ENCODE data around the gene DGKI. TPM values are rescaled to one million over a fixed set of nuclear protein-coding genes. Genes with fewer than 3 reads are reported as not detected.

Gene DGKI
- total RNA-seq, 1 experiment from 2014 or later, result 0.55 TPM

DNA sequence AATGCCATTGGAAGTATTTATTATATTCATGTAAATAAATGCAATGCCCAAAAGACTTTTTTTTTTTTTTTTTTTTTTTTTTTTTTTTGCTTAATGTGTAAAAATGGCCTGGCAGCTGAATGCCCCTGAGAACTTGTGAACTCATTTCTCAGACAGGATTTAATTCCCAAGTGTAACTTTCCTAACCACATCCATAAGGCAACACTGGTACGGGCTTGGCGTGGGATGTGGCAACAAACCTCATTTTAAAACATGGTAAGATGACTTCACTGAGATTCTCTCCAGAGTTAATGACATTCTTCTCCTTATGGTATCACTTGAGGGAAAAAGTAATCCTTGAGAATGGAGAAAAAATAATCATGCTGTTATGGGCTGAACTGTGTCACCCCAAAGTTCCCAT lies 150.4 kb downstream of the DGKI start:
- TF ChIP-seq, protein P1, sequence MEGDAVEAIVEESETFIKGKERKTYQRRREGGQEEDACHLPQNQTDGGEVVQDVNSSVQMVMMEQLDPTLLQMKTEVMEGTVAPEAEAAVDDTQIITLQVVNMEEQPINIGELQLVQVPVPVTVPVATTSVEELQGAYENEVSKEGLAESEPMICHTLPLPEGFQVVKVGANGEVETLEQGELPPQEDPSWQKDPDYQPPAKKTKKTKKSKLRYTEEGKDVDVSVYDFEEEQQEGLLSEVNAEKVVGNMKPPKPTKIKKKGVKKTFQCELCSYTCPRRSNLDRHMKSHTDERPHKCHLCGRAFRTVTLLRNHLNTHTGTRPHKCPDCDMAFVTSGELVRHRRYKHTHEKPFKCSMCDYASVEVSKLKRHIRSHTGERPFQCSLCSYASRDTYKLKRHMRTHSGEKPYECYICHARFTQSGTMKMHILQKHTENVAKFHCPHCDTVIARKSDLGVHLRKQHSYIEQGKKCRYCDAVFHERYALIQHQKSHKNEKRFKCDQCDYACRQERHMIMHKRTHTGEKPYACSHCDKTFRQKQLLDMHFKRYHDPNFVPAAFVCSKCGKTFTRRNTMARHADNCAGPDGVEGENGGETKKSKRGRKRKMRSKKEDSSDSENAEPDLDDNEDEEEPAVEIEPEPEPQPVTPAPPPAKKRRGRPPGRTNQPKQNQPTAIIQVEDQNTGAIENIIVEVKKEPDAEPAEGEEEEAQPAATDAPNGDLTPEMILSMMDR (conservative IDR thresholded peaks at IDR 0.05), result no peak
- no peaks in the 10 kb centered on the region for H3K4me1 Mint-ChIP-seq
- no peak overlapping the region for H3K27ac ChIP-seq (ENCODE audit: insufficient read length, low read depth, low read length)
- H3K4ac ChIP-seq (ENCODE audit: low read depth, low read length), result no peak overlapping the region
- H3K23me2 ChIP-seq (ENCODE audit: insufficient read length, low read depth, low read length, poor library complexity, severe bottlenecking), result no peaks in the 10 kb centered on the region
- H3K14ac ChIP-seq (ENCODE audit: insufficient read depth, low read length), result no peak overlapping the region
- no peak overlapping the region for H4K8ac ChIP-seq (replicated peaks; ENCODE audit: insufficient read length, low read depth, low read length)
- no CpG with 5 or more reads among the region's 2 CpGs for WGBS (ENCODE audit: extremely low coverage, insufficient read length, low lambda C conversion rate)
- no peak overlapping the region for H3K27ac Mint-ChIP-seq
- no peak overlapping the region for H2AFZ ChIP-seq (ENCODE audit: low read length)
- no peak for DNase-seq
- H3K27me3 ChIP-seq (ENCODE audit: insufficient read depth, low read length), result no peaks in the 10 kb centered on the region
- H3K56ac ChIP-seq (ENCODE audit: insufficient read length, low read depth, low read length), result no peak overlapping the region
- no peaks in the 10 kb centered on the region for H3K9me3 ChIP-seq (ENCODE audit: control insufficient read depth, low read depth, low read length)
- no peaks in the 10 kb centered on the region for H4K20me1 ChIP-seq (ENCODE audit: control insufficient read depth, insufficient read depth, insufficient read length)
- no peak overlapping the region for H2AK5ac ChIP-seq (ENCODE audit: insufficient read length, low read length)
- no peak overlapping the region for H3K18ac ChIP-seq (ENCODE audit: insufficient read length, low read depth, low read length)
- H2BK12ac ChIP-seq (ENCODE audit: insufficient read length, low read depth, low read length), result no peak overlapping the region
- no peak overlapping the region for H2BK15ac ChIP-seq (ENCODE audit: low read depth, low read length)
- no peak overlapping the region for H3T11ph ChIP-seq (ENCODE audit: low read length)
- no peaks in the 10 kb centered on the region for H3K27me3 Mint-ChIP-seq (ENCODE audit: low read depth)
- H2BK20ac ChIP-seq (ENCODE audit: low read depth, low read length, poor library complexity, severe bottlenecking), result no peak overlapping the region
- H3K4me3 Mint-ChIP-seq, result no peak overlapping the region
- no peak overlapping the region for H4K91ac ChIP-seq (ENCODE audit: insufficient read length, low read depth, low read length)
- H3K23ac ChIP-seq (ENCODE audit: insufficient read length, low read depth, low read length), result no peak overlapping the region
- no peaks in the 10 kb centered on the region for H3K79me2 ChIP-seq (ENCODE audit: insufficient read depth, low read length)
- no peaks in the 10 kb centered on the region for H3K36me3 Mint-ChIP-seq (ENCODE audit: insufficient read depth in 1 of 3, low read depth in 3 of 3)
- no peak overlapping the region for H2BK5ac ChIP-seq (ENCODE audit: insufficient read length, low read length)
- H3K9me3 Mint-ChIP-seq, result no peaks in the 10 kb centered on the region
- no peak overlapping the region for H4K5ac ChIP-seq (ENCODE audit: insufficient read length, low read depth, low read length)
- H3K4me2 ChIP-seq (ENCODE audit: insufficient read depth, insufficient read length, low read length), result no peak overlapping the region
- no peaks in the 10 kb centered on the region for H3K79me1 ChIP-seq (ENCODE audit: insufficient read depth, low read depth, low read length, poor library complexity, severe bottlenecking)
- no peak overlapping the region for H3K9ac ChIP-seq (ENCODE audit: extremely low read depth, insufficient read length, low read length)
- H2BK120ac ChIP-seq (ENCODE audit: low read depth, low read length, poor library complexity, severe bottlenecking), result no peak overlapping the region
- H3K4me1 ChIP-seq (ENCODE audit: insufficient read depth, low read length), result no peaks in the 10 kb centered on the region; the same call in 1 of the 2 replicates
